IMR-90 (cell line): Measurements from ENCODE around the gene GNAT3. TPM values are rescaled to one million over a fixed set of nuclear protein-coding genes. Genes with fewer than 3 reads are reported as not detected.
A peak's percentile ranks its signal among the peaks of the same experiment; 100 is the strongest.

Experiments
- ATAC-seq: fragments of 200-7000 bp; cut with Tn5 transposase; 2 replicates; pipeline ENCODE4 v1.9.1; 2020; ENCODE audit warnings: low read depth, mild to moderate bottlenecking, moderate library complexity
- BruUV-seq: library from RNA; stranded (reverse); fragments of 400-500 nt; replicated peaks from 2 replicates; lab custom pipeline; 2021; lab: Mats Ljungman, UMichigan
- CTCF ChIA-PET: fragments of 300-600 bp; formaldehyde crosslinking; extraction: SDS; loops from one replicate; lab custom pipeline; 2021; ENCODE audit warnings: antibody characterized with exemption; lab: Yijun Ruan, JAX
- POLR2A ChIA-PET: fragments of 300-600 bp; sonication (Branson Sonifier 250); formaldehyde crosslinking; loops from one replicate; lab custom pipeline; 2022; ENCODE audit warnings: antibody characterized with exemption; ENCODE audit not compliant: unreplicated experiment; lab: Charles Lee
- DNase-seq: peaks from one replicate; pipeline ENCODE4 v3.0.0; 2013
- H2AFZ ChIP-seq: replicated peaks from 2 replicates; pipeline ENCODE3; 2013; ENCODE audit warnings: low read length, mild to moderate bottlenecking; ENCODE audit not compliant: poor library complexity
- H2AK5ac ChIP-seq: 2 replicates; pipeline ENCODE4 v1.6.1; 2013; ENCODE audit warnings: low read depth, low read length, inconsistent platforms
- H2AK9ac ChIP-seq: replicated peaks from 2 replicates; pipeline ENCODE3; 2013; ENCODE audit warnings: mild to moderate bottlenecking, low read depth, low read length, moderate library complexity; ENCODE audit not compliant: poor library complexity
- H2BK120ac ChIP-seq: 2 replicates; pipeline ENCODE4 v1.6.1; 2013; ENCODE audit warnings: low read depth, low read length, inconsistent platforms
- H2BK15ac ChIP-seq: 3 replicates; pipeline ENCODE4 v1.6.1; 2013; ENCODE audit warnings: low read depth, low read length, inconsistent platforms
- H2BK20ac ChIP-seq: 2 replicates; pipeline ENCODE4 v1.6.1; 2013; ENCODE audit warnings: low read depth, mild to moderate bottlenecking, inconsistent platforms, low read length, moderate library complexity
- H2BK5ac ChIP-seq: 2 replicates; pipeline ENCODE4 v1.6.1; 2013; ENCODE audit warnings: mild to moderate bottlenecking, low read depth, low read length, inconsistent platforms; ENCODE audit not compliant: poor library complexity, severe bottlenecking
- H3K14ac ChIP-seq: replicated peaks from 2 replicates; pipeline ENCODE4 v1.6.1; 2013; ENCODE audit warnings: low read depth, low read length, inconsistent platforms
- H3K18ac ChIP-seq: 2 replicates; pipeline ENCODE4 v1.6.1; 2013; ENCODE audit warnings: low read depth, low read length, control low read depth
- H3K23ac ChIP-seq: 2 replicates; pipeline ENCODE4 v1.6.1; 2013; ENCODE audit warnings: low read depth, low read length, inconsistent platforms
- H3K27ac ChIP-seq: 2 replicates; pipeline ENCODE4 v1.5.1; 2013; ENCODE audit warnings: mild to moderate bottlenecking, control low read depth, low read length; ENCODE audit not compliant: insufficient read depth
- H3K27me3 ChIP-seq: 2 replicates; pipeline ENCODE4 v1.6.1; 2013; ENCODE audit warnings: low read length; ENCODE audit not compliant: control insufficient read depth, insufficient read depth
- H3K36me3 ChIP-seq: 2 replicates; pipeline ENCODE4 v1.6.1; 2013; ENCODE audit warnings: low read length, mixed read lengths; ENCODE audit not compliant: control insufficient read depth, insufficient read depth
- H3K4ac ChIP-seq: 2 replicates; pipeline ENCODE4 v1.6.1; 2013; ENCODE audit warnings: low read depth, low read length, inconsistent platforms
- H3K4me1 ChIP-seq: 2 replicates; pipeline ENCODE4 v1.6.1; 2013; ENCODE audit warnings: low read length, mixed read lengths; ENCODE audit not compliant: control insufficient read depth, insufficient read depth
- H3K4me2 ChIP-seq: 2 replicates; pipeline ENCODE4 v1.6.1; 2013; ENCODE audit warnings: low read depth, mild to moderate bottlenecking, control low read depth, low read length, moderate library complexity
- H3K4me3 ChIP-seq: 2 replicates; pipeline ENCODE4 v1.5.1; 2013; ENCODE audit warnings: low read depth, mild to moderate bottlenecking, control low read depth, low read length, moderate library complexity; ENCODE audit not compliant: insufficient read depth
- H3K56ac ChIP-seq: 2 replicates; pipeline ENCODE4 v1.6.1; 2013; ENCODE audit warnings: low read length, inconsistent platforms; ENCODE audit not compliant: insufficient read depth; ENCODE audit errors: extremely low read depth
- H3K79me1 ChIP-seq, 2 experiments: 2 replicates each; pipeline ENCODE4 v1.6.1; 2013; ENCODE audit warnings: low read length in 2 of 2, inconsistent platforms in 1 of 2, low read depth in 1 of 2
- H3K9ac ChIP-seq: 2 replicates; pipeline ENCODE4 v1.6.1; 2013; ENCODE audit warnings: low read depth, low read length, control low read depth
- H3K9me1 ChIP-seq: 2 replicates; pipeline ENCODE4 v1.6.1; 2013; ENCODE audit warnings: low read length, inconsistent platforms; ENCODE audit not compliant: insufficient read depth
- H3K9me3 ChIP-seq: 2 replicates; pipeline ENCODE4 v1.6.1; 2013; ENCODE audit warnings: low read length; ENCODE audit not compliant: control insufficient read depth, insufficient read depth
- H4K20me1 ChIP-seq: 2 replicates; pipeline ENCODE4 v1.6.1; 2013; ENCODE audit warnings: low read length, inconsistent platforms; ENCODE audit not compliant: insufficient read depth
- H4K5ac ChIP-seq: 2 replicates; pipeline ENCODE4 v1.6.1; 2013; ENCODE audit warnings: mild to moderate bottlenecking, low read depth, low read length, control low read depth
- H4K8ac ChIP-seq, 2 experiments: 2 replicates each; pipeline ENCODE4 v1.6.1; 2013; ENCODE audit warnings: low read depth in 2 of 2, low read length in 2 of 2, control low read depth in 1 of 2, inconsistent platforms in 1 of 2
- H4K91ac ChIP-seq: 2 replicates; pipeline ENCODE4 v1.6.1; 2013; ENCODE audit warnings: low read depth, low read length, inconsistent platforms; ENCODE audit not compliant: insufficient read depth
- CEBPB ChIP-seq: IDR thresholded peaks from 2 replicates; pipeline ENCODE4 v1.6.1; 2012; ENCODE audit warnings: low read depth, low read length, improper control_type of control experiment
- FOS ChIP-seq: fragments of 150-350 bp; IDR thresholded peaks from 2 replicates; pipeline ENCODE4 v1.6.1; 2016; ENCODE audit warnings: low read depth, low read length
- MAFK ChIP-seq: IDR thresholded peaks from 2 replicates; pipeline ENCODE4 v1.6.1; 2012; ENCODE audit warnings: low read depth, low read length, improper control_type of control experiment
- MAZ ChIP-seq: IDR thresholded peaks from 2 replicates; pipeline ENCODE4 v1.6.1; 2012; ENCODE audit warnings: low read depth, mild to moderate bottlenecking, low read length, improper control_type of control experiment, moderate library complexity, borderline replicate concordance
- MXI1 ChIP-seq: IDR thresholded peaks from 2 replicates; pipeline ENCODE4 v1.6.1; 2012; ENCODE audit warnings: low read depth, mild to moderate bottlenecking, low read length, moderate library complexity, borderline replicate concordance
- POLR2A ChIP-seq: IDR thresholded peaks from 2 replicates; pipeline ENCODE4 v1.6.1; 2012; ENCODE audit warnings: mild to moderate bottlenecking, low read depth, low read length
- RCOR1 ChIP-seq: IDR thresholded peaks from 2 replicates; pipeline ENCODE4 v1.6.1; 2012; ENCODE audit warnings: mild to moderate bottlenecking, low read length, improper control_type of control experiment; ENCODE audit not compliant: insufficient replicate concordance
- RFX5 ChIP-seq: IDR thresholded peaks from 2 replicates; pipeline ENCODE4 v1.8.0; 2012; ENCODE audit warnings: low read depth, mild to moderate bottlenecking, low read length, moderate library complexity
- dilution Hi-C: fragments of 300-500 bp; cut with HindIII; formaldehyde crosslinking; loops from one replicate; pipeline ENCODE4 v1.14.3; 2018; ENCODE audit warnings: low sequenced_read_pairs; ENCODE audit not compliant: unreplicated experiment
- in situ Hi-C: fragments of 300-500 bp; cut with MboI; formaldehyde crosslinking; loops from 3 replicates; pipeline ENCODE4 v1.14.3; 2019; ENCODE audit warnings: low sequenced_read_pairs, inconsistent platforms, mixed read lengths
- intact Hi-C: fragments of 100-400 bp; cut with micrococcal nuclease; formaldehyde crosslinking; loops from 2 replicates; pipeline ENCODE4 v1.10.0; 2022
- polyA plus RNA-seq, 3 experiments: library from polyadenylated mRNA; depleted of rRNA; stranded (reverse); fragments of >200 nt; gene quantifications; 2 replicates each; pipeline ENCODE4 v1.2.3, GENCODE V29; 2012; ENCODE audit warnings: low replicate concordance in 1 of 3
- total RNA-seq: library from RNA; depleted of rRNA; stranded (reverse); fragments of >200 nt; gene quantifications from 2 replicates; pipeline ENCODE4 v1.2.3, GENCODE V29; 2012
- TF ChIP-seq, protein P1 (sequence below): fragments of 150-350 bp; IDR thresholded peaks from 2 replicates; pipeline ENCODE4 v1.6.1; 2016; ENCODE audit warnings: low read depth, mild to moderate bottlenecking, low read length, moderate library complexity, borderline replicate concordance
- TF ChIP-seq, protein P2 (sequence below): fragments of 150-350 bp; IDR thresholded peaks from 2 replicates; pipeline ENCODE4 v1.6.1; 2017; ENCODE audit warnings: mild to moderate bottlenecking, antibody characterized with exemption, low read length, low read depth

GNAT3 gene
- total and polyA plus RNA-seq, 2 of the 4 experiments (the other 2 are of a cell fraction) = not detected

DNA sequence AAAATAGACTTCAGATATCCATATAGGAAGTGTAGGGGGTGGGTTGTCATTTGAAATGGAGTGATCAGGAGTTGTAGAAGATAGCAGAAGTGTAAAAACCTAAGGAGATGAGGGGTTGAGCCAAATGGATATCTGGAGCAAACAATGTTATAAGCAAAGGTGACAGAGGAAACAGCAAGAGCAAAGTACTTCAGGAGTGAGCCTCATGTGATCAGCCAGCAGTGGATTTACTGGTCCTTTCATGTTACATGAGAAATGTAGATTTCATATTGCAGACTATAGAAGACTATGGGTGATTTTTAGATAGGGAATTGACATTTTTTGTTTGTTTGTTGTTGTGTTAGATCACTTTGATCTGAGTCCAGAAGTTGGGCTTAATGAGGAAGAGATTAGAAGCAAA, 47.7 kb downstream of the GNAT3 start:
- no peak overlapping the region for H3K4ac ChIP-seq
- H4K91ac ChIP-seq = no peak overlapping the region
- H3K56ac ChIP-seq = no peak overlapping the region
- H4K8ac ChIP-seq = no peak overlapping the region
- no peaks in the 10 kb centered on the region for H3K79me1 ChIP-seq
- no peak overlapping the region for H3K27ac ChIP-seq
- DNase-seq (no peak), ATAC-seq (no peak)
- H2AK5ac ChIP-seq = 0 out of 2 replicates have a peak overlapping the region, but pooled peaks have one; percentile 15
- H4K5ac ChIP-seq = no peak overlapping the region
- H3K4me1 ChIP-seq = 0 out of 2 replicates have a peak, but pooled peaks cover 1% of the 10 kb centered on the region
- ChIA-PET POLR2A (no interaction called here), CTCF (no interaction called here)
- H3K14ac ChIP-seq = 0 out of 2 replicates have a peak overlapping the region, but pooled peaks have one; percentile 37
- H3K4me2 ChIP-seq = no peak overlapping the region
- H3K27me3 ChIP-seq = no peaks in the 10 kb centered on the region
- H3K9me3 ChIP-seq = no peaks in the 10 kb centered on the region
- H4K20me1 ChIP-seq = no peaks in the 10 kb centered on the region
- intact Hi-C loops (no loop called here), dilution Hi-C loops (no loop called here), in situ Hi-C loops (no loop called here)
- H3K4me3 ChIP-seq = no peak overlapping the region
- H3K23ac ChIP-seq = no peak overlapping the region
- no peaks in the 10 kb centered on the region for H3K9me1 ChIP-seq
- H2BK15ac ChIP-seq = peak overlapping the region; percentile 75; the same call in 1 of the 3 replicates
- no peak overlapping the region; the same call in 1 of the 2 replicates for H2BK120ac ChIP-seq
- no peak overlapping the region for H2BK20ac ChIP-seq
- no peak overlapping the region for H2AFZ ChIP-seq
- no peak overlapping the region for H2BK5ac ChIP-seq
- H2AK9ac ChIP-seq = no peak overlapping the region
- no peaks in the 10 kb centered on the region for H3K36me3 ChIP-seq
- TF ChIP-seq, protein P1, sequence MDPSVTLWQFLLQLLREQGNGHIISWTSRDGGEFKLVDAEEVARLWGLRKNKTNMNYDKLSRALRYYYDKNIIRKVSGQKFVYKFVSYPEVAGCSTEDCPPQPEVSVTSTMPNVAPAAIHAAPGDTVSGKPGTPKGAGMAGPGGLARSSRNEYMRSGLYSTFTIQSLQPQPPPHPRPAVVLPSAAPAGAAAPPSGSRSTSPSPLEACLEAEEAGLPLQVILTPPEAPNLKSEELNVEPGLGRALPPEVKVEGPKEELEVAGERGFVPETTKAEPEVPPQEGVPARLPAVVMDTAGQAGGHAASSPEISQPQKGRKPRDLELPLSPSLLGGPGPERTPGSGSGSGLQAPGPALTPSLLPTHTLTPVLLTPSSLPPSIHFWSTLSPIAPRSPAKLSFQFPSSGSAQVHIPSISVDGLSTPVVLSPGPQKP = no peak
- TF ChIP-seq POLR2A (no peak), FOS (no peak), MAFK (no peak), MAZ (no peak), MXI1 (no peak), RFX5 (no peak), CEBPB (no peak), RCOR1 (no peak)
- TF ChIP-seq, protein P2, sequence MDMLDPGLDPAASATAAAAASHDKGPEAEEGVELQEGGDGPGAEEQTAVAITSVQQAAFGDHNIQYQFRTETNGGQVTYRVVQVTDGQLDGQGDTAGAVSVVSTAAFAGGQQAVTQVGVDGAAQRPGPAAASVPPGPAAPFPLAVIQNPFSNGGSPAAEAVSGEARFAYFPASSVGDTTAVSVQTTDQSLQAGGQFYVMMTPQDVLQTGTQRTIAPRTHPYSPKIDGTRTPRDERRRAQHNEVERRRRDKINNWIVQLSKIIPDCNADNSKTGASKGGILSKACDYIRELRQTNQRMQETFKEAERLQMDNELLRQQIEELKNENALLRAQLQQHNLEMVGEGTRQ = no peak
- no peak overlapping the region for H3K18ac ChIP-seq
- BruUV-seq = no TSS peak
- no peak overlapping the region for H3K9ac ChIP-seq
